Measurements from ENCODE around the gene RFX1. TPM values are rescaled to one million over a fixed set of nuclear protein-coding genes. Genes with fewer than 3 reads are reported as not detected.

The RFX1 gene
- 3.5 and 4.4 TPM in 2 replicates for total RNA-seq (2014; rRNA removed; shearing (Covaris generic))
- 13.8 and 17.4 TPM in 2 replicates for total RNA-seq (2022)
- percentile 48 among the genes with signal in this experiment for Bru-seq, nascent RNA
- percentile 54 among the genes with signal in this experiment for BruChase-seq, experiment 1, labeled RNA remaining after a 6-hour chase
- BruChase-seq, experiment 2, labeled RNA remaining after a 2-hour chase: percentile 54 among the genes with signal in this experiment
- long read RNA-seq, partial matches to known transcripts: 0 of 3 reads
- long read RNA-seq, other reads (novel, unspliced or antisense): 3 of 3 reads

DNA sequence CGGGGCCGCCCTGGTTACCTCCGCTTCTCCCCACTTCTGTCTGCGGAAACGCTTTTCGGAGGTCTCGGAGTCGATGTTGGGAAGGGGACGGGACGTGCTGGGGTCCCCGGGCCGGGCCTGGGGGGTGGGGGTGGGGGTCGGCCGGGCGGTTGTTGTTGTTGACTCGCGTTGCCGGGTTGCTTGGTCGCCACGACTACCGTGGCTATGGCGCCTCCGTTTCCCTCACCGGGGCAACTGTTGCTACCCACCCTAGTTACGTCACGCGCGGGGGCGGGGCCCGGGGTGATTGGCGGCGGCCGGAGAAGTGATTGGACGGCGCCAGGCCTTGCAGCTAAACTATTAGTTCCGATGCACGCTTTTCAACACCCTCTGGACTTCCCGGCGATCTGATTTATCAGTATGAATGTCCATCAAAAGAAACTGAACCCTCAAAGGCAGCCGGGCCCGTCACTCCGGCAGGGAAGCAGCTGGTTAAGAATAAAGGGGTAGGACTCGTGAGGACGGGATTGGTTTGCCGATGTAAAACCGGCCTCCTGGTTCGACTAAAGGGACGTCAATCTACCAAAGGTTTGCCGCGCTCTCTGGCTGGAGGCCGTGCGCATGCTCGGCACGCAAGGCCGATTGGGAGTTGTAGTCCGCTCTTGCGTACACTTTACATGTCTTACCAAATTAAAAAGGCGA, at the start of gene RFX1:
RFX1 (minus strand) TSS at position 236 of the 681 bp plus-strand sequence. CDS start 12,477 bp downstream, outside the sequence.
- intact Hi-C loops (cut with micrococcal nuclease; ENCODE audit: unreplicated experiment): loop anchor here (1.0 kb wide), 2 partner anchors 54 to 75 kb away; partner anchors contain the start of gene DCAF15
- no peaks in the 10 kb centered on the region for H3K36me3 ChIP-seq (ENCODE audit: insufficient read depth, low read length)
- ChIA-PET POLR2A (interaction anchor here (0.7 to 5.6 kb wide), 4 partner anchors 13 to 123 kb away, joined by 3 to 39 read pairs (median 5); no protein-coding TSS in a partner anchor), CTCF (ENCODE audit: unreplicated experiment) (interaction anchor here (0.6 to 0.7 kb wide), 2 partner anchors 46 to 68 kb away, joined by 3 to 4 read pairs; partner anchors contain the start of gene PODNL1)
- TF ChIP-seq, protein P1, sequence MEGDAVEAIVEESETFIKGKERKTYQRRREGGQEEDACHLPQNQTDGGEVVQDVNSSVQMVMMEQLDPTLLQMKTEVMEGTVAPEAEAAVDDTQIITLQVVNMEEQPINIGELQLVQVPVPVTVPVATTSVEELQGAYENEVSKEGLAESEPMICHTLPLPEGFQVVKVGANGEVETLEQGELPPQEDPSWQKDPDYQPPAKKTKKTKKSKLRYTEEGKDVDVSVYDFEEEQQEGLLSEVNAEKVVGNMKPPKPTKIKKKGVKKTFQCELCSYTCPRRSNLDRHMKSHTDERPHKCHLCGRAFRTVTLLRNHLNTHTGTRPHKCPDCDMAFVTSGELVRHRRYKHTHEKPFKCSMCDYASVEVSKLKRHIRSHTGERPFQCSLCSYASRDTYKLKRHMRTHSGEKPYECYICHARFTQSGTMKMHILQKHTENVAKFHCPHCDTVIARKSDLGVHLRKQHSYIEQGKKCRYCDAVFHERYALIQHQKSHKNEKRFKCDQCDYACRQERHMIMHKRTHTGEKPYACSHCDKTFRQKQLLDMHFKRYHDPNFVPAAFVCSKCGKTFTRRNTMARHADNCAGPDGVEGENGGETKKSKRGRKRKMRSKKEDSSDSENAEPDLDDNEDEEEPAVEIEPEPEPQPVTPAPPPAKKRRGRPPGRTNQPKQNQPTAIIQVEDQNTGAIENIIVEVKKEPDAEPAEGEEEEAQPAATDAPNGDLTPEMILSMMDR (conservative IDR thresholded peaks at IDR 0.05; ENCODE audit: low read length): no peak
- no peak for TF ChIP-seq EZH2phosphoT487 (IDR thresholded peaks at IDR 0.05; ENCODE audit: borderline replicate concordance, low read depth, low read length)
- no peaks in the 10 kb centered on the region for H3K9me2 ChIP-seq (ENCODE audit: insufficient read depth, low read length)
- H3K4me3 ChIP-seq (ENCODE audit: low read depth, low read length, poor library complexity, severe bottlenecking): peak within 1 kb of the TSS; percentile 78
- H3K4me2 ChIP-seq (ENCODE audit: low read length): peak within 1 kb of the TSS; percentile 93
- H4K20me1 ChIP-seq (ENCODE audit: insufficient read depth, low read length): no peaks in the 10 kb centered on the region
- no TSS peak for BruUV-seq (replicated peaks)
- peak; percentile 99 for DNase-seq (ENCODE audit: low spot score)
- no peaks in the 10 kb centered on the region for H3K9me3 ChIP-seq (ENCODE audit: low read length)
- peaks cover 43% of the 10 kb centered on the region for H3K4me1 ChIP-seq (ENCODE audit: insufficient read depth, low read length, poor library complexity, severe bottlenecking)
- H2AFZ ChIP-seq (ENCODE audit: low read length): peak within 1 kb of the TSS; percentile 83
- peak within 1 kb of the TSS; percentile 87 for H3K27ac ChIP-seq (ENCODE audit: low read depth, low read length, poor library complexity, severe bottlenecking)
- peaks cover 39% of the 10 kb centered on the region; the same call in 1 of the 2 replicates for H3K79me2 ChIP-seq (ENCODE audit: insufficient read depth, low read depth, low read length)

DNA sequence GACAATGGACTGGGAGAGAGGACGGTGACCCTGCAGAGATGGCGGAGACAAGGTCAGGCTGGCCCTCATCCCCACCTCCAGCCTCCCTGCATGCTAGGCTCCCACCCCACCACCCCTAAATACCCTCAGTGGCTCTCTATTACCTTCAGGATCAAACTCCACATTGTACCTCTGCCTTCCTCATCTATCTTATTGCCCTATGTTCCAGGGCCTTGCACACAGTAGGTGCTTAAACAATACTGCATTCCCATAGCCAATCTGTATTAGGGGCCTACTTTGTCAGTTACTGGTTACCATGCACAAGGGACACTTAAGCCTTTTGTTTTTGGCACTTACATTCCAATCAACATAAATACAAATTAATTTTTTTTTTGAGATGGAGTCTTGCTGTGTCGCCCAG, 49.3 kb upstream of the RFX1 start:
- Histone ChIP-seq H3K9me3 (ENCODE audit: low read length) (no peaks in the 10 kb centered on the region), H3K27ac (ENCODE audit: low read depth, low read length, poor library complexity, severe bottlenecking) (no peak overlapping the region), H2AFZ (ENCODE audit: low read length) (no peak overlapping the region), H3K4me2 (ENCODE audit: low read length) (no peak overlapping the region), H3K79me2 (ENCODE audit: insufficient read depth, low read depth, low read length) (no peaks in the 10 kb centered on the region), H3K4me1 (ENCODE audit: insufficient read depth, low read length, poor library complexity, severe bottlenecking) (peaks cover 6% of the 10 kb centered on the region), H3K9me2 (ENCODE audit: insufficient read depth, low read length) (no peaks in the 10 kb centered on the region), H3K4me3 (ENCODE audit: low read depth, low read length, poor library complexity, severe bottlenecking) (no peak overlapping the region), H3K36me3 (ENCODE audit: insufficient read depth, low read length) (no peaks in the 10 kb centered on the region), H4K20me1 (ENCODE audit: insufficient read depth, low read length) (no peaks in the 10 kb centered on the region)
- CTCF ChIA-PET (ENCODE audit: unreplicated experiment): interaction anchor here (1.2 kb wide), 1 partner anchor 17 kb away, joined by 3 read pairs; the partner anchor contains the start of gene MISP3
- DNase-seq (ENCODE audit: low spot score): no peak
- POLR2A ChIA-PET: no interaction called here
- BruUV-seq (replicated peaks): no TSS peak
- TF ChIP-seq, protein P1 (conservative IDR thresholded peaks at IDR 0.05; ENCODE audit: low read length): no peak
- no peak for TF ChIP-seq EZH2phosphoT487 (IDR thresholded peaks at IDR 0.05; ENCODE audit: borderline replicate concordance, low read depth, low read length)
- intact Hi-C loops (cut with micrococcal nuclease; ENCODE audit: unreplicated experiment): no loop called here

All from OCI-LY7 (cell line).